HG02885 (cell line): ENCODE data around the gene CKAP2L.
A peak's percentile ranks its signal among the peaks of the same experiment; 100 is the strongest.

Experiments used
- ATAC-seq: cut with Tn5 transposase; IDR thresholded peaks from one replicate; pipeline ENCODE4 v1.9.1; 2021; ENCODE audit warnings: mild to moderate bottlenecking; ENCODE audit not compliant: unreplicated experiment, poor library complexity

Gene CKAP2L

DNA sequence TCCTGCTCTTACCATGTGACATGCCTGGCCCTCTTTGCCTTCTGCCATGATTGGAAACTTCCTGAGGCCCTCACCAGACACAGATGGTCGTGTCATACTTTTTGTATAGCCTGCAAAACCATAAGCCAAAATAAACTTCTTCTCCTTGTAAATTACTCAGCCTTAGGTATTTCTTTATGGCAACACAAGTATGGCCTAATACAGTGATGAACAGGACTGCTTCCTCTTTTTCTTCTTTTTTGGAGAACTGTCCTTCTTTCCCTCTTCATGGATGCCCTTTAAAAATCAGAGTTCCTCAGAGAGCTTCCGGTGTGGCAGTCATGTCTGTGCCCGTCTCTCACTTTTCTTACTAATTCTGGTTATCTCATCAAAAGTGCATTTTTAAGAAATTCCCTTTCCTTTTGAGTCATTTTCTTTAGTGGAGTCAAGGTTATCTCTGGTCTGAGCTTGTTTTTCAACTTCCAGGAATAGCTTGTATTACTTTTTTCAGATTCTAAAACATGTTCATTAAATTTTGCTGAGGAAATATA is 29.1 kb upstream of the CKAP2L start:
- no peak for ATAC-seq

DNA sequence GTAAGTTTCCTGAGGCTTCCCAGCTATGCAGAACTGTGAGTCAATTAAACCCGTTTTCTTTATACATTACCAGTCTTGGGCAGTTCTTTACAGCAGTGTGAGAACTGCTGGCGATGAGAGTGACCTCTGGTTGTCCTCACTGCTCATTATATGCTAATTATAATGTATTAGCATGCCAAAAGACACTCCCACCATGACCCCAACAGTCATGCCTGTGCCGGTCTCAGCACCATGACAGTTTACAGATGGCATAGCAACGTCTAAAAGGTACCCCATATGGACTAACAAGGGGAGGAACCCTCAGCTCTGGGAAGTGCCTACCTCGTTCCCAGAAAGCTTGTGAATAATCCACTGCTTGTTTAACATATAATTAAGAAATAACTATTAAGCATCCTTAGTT is 28.0 kb upstream of the CKAP2L start:
- no peak for ATAC-seq

DNA sequence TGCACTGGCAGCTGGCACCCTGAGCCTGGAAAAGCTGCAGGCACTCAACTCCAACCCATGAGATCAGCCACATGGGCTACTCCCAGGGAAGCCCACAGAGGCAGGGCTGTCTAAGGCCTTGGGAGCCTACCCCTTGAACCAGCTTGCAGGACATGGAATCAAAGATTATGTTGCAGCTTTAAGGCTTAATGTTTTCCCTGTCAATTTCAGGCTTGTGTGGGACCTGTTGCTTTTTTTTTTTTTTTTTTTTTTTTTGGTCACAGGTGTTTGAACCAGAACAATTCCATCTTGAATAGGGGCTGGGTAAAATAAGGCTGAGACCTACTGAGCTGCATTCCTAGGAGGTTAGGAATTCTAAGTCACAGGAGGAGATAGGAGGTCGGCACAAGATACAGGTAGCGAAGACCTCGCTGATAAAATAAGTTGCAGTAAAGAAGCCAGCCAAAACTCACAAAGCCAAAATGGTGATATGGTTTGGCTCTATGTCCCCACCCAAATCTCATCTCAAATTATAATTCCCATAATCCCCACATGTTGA is 27.4 kb upstream of the CKAP2L start:
- ATAC-seq: no peak

DNA sequence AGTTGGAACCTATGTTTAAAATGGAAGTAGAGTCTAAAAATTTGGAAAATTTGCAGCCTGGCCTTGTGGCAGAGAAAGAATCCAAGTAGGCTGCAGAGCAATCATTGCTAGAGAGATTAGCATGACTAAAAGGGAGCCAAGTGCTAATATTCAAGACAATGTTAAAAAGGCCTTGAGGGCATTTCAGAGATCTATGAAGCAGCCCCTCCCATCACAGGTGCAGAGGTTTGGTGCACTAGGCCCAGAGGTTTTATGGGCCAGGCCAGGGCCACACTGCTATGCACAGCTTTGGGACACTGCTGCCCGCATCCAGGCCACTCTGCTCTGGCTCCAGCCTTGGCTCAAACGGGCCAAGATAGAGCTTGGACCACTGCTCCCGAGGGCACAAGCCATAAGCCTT is 26.6 kb upstream of the CKAP2L start:
- ATAC-seq: no peak

DNA sequence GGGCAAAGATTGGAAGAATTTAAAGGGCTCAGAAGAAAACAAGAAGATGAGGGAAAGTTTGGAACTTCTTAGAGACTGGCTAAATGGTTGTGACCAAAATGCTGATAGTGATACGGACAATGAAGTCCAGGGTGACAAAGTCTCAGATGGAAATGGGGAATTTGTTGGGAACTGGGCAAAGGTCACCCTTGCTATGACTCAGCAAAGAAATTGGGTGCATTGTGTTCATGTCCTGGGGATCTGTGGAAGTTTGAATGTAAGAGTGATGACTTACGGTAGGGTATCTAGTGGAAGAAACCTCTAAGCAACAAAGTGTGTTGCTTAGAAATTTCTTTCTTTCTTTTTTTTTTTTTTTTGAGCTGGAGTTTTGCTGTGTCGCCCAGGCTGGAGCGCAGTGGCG is 25.9 kb upstream of the CKAP2L start:
- ATAC-seq: no peak

DNA sequence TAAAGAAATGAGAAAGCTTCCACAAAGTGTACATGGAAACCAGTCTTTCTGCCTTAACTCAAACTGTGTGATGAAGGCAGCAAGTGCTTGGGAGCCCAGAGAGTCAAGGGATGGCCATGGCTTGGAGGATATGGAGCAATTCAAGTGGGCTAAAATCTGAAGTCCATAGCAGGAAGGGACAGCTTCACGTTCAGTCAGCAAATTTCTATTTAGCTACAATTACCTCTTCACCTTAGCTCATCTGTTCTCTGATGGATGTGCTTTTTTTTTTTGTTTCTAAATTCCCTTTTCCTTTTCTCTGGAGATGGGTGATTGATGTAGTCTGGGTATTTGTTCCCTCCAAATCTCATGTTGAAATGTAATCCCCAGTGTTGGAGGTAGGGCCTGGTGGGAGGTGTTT is 24.8 kb upstream of the CKAP2L start:
- ATAC-seq: no peak

DNA sequence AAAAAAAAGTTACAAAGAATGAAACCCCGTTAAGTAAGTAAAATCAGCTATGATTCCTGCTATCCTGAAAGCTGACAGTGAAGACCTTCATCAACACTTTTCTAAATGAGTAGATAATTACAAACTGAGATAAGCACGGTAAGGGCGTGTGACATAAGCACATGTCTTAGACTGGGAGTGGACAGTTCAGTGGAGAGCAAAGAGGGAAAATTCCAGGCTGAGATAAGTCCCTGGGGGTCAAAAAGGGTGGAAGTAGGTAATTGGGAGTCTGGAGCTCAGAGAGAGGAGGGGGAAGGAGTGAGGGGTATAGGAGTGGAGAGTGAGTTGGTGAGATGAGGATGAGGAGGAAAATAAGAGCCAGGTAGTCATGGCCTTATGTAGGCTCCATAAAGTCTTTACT is 24.2 kb upstream of the CKAP2L start:
- no peak for ATAC-seq

DNA sequence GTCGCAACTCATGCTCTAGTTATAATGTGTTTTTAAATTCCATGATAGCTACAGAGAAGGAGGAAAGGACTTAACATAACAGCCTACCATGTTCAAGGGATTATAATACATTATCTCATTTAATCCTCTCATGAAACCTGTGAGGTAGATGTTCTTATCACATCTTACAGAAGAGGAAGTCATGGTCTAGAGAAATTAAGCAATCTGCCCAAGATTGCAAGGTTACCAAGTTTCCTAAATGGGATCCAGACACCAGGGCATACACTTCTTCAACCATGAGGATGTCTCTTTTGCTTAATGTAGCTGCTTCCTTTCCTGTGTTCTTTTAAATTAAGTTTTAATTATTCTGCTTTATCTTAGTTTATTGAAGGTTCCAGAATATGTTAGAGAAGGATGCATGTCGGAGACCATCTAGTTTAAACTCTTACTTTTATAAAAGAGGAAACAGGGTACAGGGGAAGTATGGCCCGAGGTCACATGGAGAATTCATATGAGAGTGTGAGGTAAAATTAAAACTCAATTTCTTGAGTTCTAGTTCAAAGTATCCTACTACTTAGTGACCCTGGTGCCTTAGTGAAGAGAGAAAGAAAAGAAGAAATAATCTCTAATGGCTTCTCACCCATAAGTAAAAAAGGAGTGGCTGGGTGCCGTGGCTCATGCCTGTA is 23.5 kb upstream of the CKAP2L start:
- no peak for ATAC-seq

DNA sequence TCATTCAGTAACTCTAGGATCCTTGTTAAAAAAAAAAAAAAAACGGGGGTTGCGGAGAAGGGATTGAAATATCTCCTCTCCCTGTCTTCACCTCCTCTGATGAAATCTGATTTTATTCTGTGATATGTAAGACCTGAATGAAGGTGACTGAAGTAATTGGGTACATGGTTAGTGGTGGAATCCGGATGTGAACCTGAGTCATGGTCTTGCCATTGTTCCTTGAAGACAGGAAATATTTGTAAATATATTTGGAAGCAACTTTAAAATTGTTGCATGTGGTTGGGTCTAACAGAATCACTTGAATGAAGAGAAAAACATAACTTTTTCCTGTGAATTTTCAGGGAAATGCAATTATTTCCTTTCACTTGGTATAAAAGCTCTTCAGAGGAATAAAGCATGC is 22.9 kb upstream of the CKAP2L start:
- ATAC-seq: no peak

DNA sequence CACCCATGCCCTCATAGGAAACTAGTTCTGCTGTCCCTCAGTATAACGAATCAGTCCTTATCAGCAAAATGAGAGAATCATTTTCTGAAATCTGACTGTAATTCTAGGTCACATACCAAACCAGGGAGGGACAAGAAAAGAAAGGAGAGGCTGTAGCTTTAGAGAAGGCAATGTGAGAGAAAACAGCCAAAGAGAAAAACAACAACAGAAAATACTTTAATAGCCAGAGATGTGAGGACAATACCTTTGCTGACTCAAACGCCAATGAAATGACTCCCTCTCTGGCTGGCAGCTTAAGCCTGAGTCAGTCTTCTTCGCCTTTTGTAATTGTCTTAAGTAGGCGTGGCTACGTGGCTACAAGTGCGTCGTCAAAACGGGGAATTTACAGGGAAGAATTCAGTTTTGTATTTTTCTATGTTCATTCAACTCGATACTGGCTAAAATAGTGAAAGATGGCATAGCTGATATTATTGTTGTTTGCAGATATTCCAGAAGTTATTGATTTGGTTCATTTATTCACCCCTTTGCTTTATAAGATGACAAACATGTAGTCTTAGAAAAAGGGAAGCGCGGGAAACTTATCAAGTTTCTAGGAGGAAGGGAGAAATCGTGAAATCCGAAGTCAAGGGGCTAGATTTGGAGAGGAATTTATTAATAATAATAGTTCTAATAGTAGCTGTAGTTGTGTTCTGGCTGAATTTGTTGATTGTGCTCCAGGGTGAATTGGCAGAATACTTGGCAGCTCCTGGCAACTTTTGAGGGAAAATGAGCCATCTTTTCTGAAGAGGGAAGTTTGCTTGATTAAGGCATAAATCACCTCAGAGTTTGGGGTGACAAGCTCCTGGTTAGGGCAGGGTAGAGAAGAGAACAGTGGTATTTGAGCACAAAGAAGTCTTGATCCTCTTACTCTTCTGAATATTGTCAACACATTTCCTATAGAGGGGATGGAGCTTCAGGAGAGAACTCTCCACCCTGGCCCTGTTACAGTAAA is 20.1 kb upstream of the CKAP2L start, which contains the start of gene IL1A:
IL1A (minus strand) TSS at position 295 of the 991 bp plus-strand sequence. CDS start 723 bp downstream, outside the sequence.
- no peak for ATAC-seq

DNA sequence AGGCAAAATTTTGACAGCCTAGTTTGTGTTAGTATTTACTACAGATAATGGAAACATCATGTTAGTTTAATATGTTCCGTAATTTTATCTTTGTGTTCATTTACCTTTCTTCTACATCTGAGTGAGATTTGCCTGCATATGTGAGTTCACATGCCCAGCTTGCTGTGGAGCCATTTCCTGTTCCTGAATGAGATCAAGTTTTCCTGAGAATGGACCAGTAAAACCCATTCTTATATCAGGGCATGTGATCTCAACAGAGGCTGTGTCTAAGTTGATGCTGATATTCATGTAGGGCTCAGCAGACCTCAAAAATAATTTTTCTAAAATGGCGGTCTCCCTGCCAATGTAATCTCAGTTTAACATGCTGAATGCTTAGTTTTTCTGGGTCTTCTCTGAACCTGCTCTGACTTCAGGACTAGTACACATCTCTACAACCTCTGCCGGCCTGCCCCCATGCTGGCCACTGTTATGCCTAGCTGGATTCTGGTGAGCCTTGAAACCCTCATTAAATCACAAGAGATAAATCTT is 18.8 kb upstream of the CKAP2L start:
- no peak for ATAC-seq

DNA sequence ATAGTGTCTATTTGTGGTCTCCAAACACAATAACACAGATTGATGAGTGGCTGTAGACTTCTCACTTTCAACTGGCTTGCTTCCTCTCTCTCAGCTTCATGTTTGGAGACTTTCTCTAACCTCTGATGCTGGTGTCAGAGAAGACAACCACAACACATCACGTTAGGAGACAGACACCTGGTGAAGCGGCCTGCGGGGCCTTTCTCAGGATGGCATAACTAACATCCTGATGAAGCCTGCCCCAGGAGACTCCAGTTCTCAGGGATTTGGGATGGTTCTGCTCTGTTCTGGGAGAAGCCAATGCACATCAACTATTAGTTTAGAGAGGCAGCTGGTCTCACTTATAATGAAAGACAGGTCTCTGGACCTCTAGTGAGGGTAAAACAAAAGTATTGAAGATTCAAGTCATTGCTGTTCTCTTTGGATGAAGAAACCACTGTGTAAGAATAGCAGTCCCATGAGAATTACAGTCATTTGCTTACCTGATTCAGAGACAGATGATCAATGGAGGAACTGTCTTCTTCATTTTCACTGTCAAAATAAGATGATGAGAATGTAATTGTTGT is 17.9 kb upstream of the CKAP2L start:
- peak; percentile 82 for ATAC-seq

DNA sequence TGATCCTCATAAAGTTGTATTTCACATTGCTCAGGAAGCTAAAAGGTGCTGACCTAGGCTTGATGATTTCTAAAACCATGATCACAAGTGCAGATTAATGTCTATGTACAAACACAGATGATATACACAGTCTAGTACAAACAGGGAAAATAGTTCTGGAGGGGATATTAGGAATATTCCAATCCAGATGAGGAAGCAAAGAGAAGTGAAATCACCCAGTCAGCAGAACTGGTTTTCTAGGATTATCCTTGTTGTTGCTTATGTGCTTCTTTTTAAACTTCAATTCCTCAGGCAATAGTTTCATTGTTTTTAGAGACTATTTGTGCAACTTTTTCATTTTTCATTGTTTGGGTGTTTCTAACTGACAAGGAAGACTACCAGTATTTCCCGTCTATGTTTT is 15.2 kb upstream of the CKAP2L start:
- no peak for ATAC-seq

DNA sequence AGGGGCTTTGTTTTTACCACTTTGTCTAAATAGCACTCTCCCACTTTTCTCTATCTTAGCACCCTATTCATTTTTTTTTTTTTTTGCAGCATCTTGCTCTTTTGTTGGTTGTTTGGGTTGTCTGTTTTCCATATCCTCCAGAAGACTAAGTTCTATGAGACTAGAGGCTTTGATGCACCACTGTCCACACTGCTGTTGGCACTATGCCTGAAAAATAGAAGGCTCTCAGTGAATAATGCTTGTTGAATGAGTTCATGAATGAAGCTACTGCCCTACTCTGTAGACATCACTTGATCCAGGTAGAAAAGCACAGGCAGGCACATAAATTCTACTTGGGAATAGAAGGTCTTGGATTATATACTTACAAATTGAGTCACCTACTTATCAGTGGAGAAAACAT is 12.6 kb upstream of the CKAP2L start:
- no peak for ATAC-seq

DNA sequence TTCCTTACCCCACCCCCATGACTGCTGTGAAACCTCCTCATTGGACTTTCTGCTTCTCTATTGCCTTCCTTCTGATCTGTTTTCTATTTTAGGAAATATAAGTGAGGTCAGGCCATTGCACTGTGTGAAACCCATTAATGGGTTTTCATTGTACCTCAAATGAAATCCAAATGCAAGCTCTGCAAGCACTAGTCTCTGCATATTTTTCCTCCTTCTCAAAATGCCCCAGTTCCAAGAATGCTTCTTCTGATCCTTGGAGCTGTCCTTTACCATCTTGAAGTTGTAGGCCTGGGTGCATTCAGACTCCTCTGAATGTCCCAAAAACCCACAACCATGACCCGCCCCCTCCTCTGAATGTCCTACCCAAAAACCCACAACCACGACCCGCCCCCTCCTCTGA is 11.7 kb upstream of the CKAP2L start:
- no peak for ATAC-seq

DNA sequence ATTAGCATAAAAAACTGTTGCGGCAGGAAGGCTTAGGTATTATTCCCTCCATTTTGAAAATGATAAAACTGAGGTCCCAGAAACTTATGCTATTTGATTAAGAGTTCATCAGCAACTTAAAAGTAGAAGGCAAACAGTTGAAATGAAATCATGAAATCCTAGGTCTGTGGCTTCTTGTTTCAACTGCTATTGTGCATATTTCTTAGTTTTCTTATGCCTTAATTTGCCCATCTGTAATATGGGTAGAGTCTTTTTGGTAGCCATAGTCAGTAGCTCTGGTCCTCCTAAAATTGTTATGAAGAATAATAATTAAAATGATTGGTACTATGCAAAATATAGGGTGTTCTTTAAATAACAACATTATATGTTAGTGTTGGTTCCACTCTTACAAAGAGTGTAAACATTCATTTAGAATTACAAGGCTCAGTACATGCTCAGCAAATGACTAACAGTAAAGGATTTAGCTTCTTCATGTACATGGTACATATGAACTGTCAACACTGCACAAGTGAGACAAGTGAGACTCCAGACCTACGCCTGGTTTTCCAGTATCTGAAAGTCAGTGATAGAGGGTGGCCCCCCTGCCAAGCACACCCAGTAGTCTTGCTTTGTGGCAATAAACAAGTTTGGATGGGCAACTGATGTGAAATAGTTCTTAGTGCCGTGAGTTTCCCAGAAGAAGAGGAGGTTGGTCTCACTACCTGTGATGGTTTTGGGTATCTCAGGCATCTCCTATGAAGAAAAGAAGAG is 10.3 kb upstream of the CKAP2L start:
- no peak for ATAC-seq

DNA sequence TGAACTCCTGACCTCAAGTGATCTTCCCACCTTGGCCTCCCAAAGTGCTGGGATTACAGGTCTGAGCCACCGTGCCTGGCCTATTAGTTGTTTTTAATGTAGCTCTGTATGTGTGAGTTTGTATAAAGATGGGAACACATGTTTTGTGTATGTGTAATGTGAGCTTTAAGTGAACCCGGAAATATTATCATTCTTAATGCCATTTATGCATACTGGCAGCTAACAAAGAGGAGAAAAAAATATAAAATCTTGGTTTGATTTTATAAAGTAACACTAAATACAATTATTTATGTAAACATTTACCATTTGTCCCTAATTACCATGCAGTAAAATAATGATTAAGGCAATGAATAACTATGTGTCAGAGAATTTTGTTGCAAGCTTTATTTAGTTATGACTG is 9.1 kb upstream of the CKAP2L start:
- ATAC-seq: no peak

DNA sequence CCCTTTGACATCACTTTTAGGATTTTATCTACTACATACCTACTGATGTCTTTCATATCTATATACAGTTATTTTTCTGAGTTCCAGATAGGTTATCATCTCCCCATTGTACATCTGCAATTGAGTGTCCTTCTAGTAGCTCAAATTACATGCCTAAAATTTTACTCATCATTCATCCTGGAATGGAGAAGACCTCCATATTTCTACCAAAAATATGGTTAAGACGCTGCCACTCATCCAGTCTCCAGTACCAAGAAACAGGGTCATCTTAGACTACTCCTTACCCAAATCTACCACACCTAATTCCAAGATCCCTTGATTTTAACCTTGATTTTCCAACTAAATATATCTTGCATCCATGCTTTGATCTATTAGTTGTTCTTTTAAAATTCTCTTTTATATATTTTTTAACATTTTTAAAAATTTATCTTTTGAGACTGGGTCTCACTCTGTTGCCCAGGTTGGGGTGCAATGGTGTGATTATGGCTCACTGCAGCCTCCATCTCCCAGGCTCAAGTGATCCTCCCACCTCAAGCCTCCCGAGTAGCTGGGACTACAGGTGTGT is 8.6 kb upstream of the CKAP2L start:
- no peak for ATAC-seq

DNA sequence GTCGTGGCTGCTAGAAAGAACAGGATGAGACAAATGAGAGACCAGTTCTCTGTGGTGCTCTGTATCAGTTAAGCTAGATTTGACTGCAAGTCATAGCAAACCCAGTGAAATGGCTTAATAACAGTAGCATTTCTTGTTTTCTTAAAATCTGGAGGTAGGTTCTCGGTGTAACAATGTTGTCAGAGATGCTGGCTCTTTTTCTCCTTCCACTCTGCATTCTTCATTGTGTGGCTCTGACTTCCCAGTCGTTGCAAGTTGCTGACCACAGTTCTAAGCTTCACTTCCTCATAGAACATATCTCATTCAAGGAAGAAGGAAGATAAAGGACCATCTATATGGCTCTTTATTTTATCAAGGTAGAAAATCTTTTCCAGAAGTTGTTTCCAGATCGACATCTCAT is 7.9 kb upstream of the CKAP2L start:
- ATAC-seq: no peak
